IMR-90 (cell line): Measurements from ENCODE around the gene EDC4. TPM values are rescaled to one million over a fixed set of nuclear protein-coding genes. Genes with fewer than 3 reads are reported as not detected.

ENCODE experiments used
- ATAC-seq: fragments of 200-7000 bp; cut with Tn5 transposase; 2 replicates; pipeline ENCODE4 v1.9.1; 2020; ENCODE audit warnings: low read depth, mild to moderate bottlenecking, moderate library complexity
- BruUV-seq: library from RNA; stranded (reverse); fragments of 400-500 nt; replicated peaks from 2 replicates; lab custom pipeline; 2021; lab: Mats Ljungman, UMichigan
- CTCF ChIA-PET: fragments of 300-600 bp; formaldehyde crosslinking; extraction: SDS; loops from one replicate; lab custom pipeline; 2021; ENCODE audit warnings: antibody characterized with exemption; lab: Yijun Ruan, JAX
- POLR2A ChIA-PET: fragments of 300-600 bp; sonication (Branson Sonifier 250); formaldehyde crosslinking; loops from one replicate; lab custom pipeline; 2022; ENCODE audit warnings: antibody characterized with exemption; ENCODE audit not compliant: unreplicated experiment; lab: Charles Lee
- DNase-seq: peaks from one replicate; pipeline ENCODE4 v3.0.0; 2013
- H2AFZ ChIP-seq: replicated peaks from 2 replicates; pipeline ENCODE3; 2013; ENCODE audit warnings: low read length, mild to moderate bottlenecking; ENCODE audit not compliant: poor library complexity
- H2AK5ac ChIP-seq: 2 replicates; pipeline ENCODE4 v1.6.1; 2013; ENCODE audit warnings: low read depth, low read length, inconsistent platforms
- H2AK9ac ChIP-seq: replicated peaks from 2 replicates; pipeline ENCODE3; 2013; ENCODE audit warnings: mild to moderate bottlenecking, low read depth, low read length, moderate library complexity; ENCODE audit not compliant: poor library complexity
- H2BK120ac ChIP-seq: 2 replicates; pipeline ENCODE4 v1.6.1; 2013; ENCODE audit warnings: low read depth, low read length, inconsistent platforms
- H2BK15ac ChIP-seq: 3 replicates; pipeline ENCODE4 v1.6.1; 2013; ENCODE audit warnings: low read depth, low read length, inconsistent platforms
- H2BK20ac ChIP-seq: 2 replicates; pipeline ENCODE4 v1.6.1; 2013; ENCODE audit warnings: low read depth, mild to moderate bottlenecking, inconsistent platforms, low read length, moderate library complexity
- H2BK5ac ChIP-seq: 2 replicates; pipeline ENCODE4 v1.6.1; 2013; ENCODE audit warnings: mild to moderate bottlenecking, low read depth, low read length, inconsistent platforms; ENCODE audit not compliant: poor library complexity, severe bottlenecking
- H3K14ac ChIP-seq: replicated peaks from 2 replicates; pipeline ENCODE4 v1.6.1; 2013; ENCODE audit warnings: low read depth, low read length, inconsistent platforms
- H3K18ac ChIP-seq: 2 replicates; pipeline ENCODE4 v1.6.1; 2013; ENCODE audit warnings: low read depth, low read length, control low read depth
- H3K23ac ChIP-seq: 2 replicates; pipeline ENCODE4 v1.6.1; 2013; ENCODE audit warnings: low read depth, low read length, inconsistent platforms
- H3K27ac ChIP-seq: 2 replicates; pipeline ENCODE4 v1.5.1; 2013; ENCODE audit warnings: mild to moderate bottlenecking, control low read depth, low read length; ENCODE audit not compliant: insufficient read depth
- H3K27me3 ChIP-seq: 2 replicates; pipeline ENCODE4 v1.6.1; 2013; ENCODE audit warnings: low read length; ENCODE audit not compliant: control insufficient read depth, insufficient read depth
- H3K36me3 ChIP-seq: 2 replicates; pipeline ENCODE4 v1.6.1; 2013; ENCODE audit warnings: low read length, mixed read lengths; ENCODE audit not compliant: control insufficient read depth, insufficient read depth
- H3K4ac ChIP-seq: 2 replicates; pipeline ENCODE4 v1.6.1; 2013; ENCODE audit warnings: low read depth, low read length, inconsistent platforms
- H3K4me1 ChIP-seq: 2 replicates; pipeline ENCODE4 v1.6.1; 2013; ENCODE audit warnings: low read length, mixed read lengths; ENCODE audit not compliant: control insufficient read depth, insufficient read depth
- H3K4me2 ChIP-seq: 2 replicates; pipeline ENCODE4 v1.6.1; 2013; ENCODE audit warnings: low read depth, mild to moderate bottlenecking, control low read depth, low read length, moderate library complexity
- H3K4me3 ChIP-seq: 2 replicates; pipeline ENCODE4 v1.5.1; 2013; ENCODE audit warnings: low read depth, mild to moderate bottlenecking, control low read depth, low read length, moderate library complexity; ENCODE audit not compliant: insufficient read depth
- H3K56ac ChIP-seq: 2 replicates; pipeline ENCODE4 v1.6.1; 2013; ENCODE audit warnings: low read length, inconsistent platforms; ENCODE audit not compliant: insufficient read depth; ENCODE audit errors: extremely low read depth
- H3K79me1 ChIP-seq, 2 experiments: 2 replicates each; pipeline ENCODE4 v1.6.1; 2013; ENCODE audit warnings: low read length in 2 of 2, inconsistent platforms in 1 of 2, low read depth in 1 of 2
- H3K9ac ChIP-seq: 2 replicates; pipeline ENCODE4 v1.6.1; 2013; ENCODE audit warnings: low read depth, low read length, control low read depth
- H3K9me1 ChIP-seq: 2 replicates; pipeline ENCODE4 v1.6.1; 2013; ENCODE audit warnings: low read length, inconsistent platforms; ENCODE audit not compliant: insufficient read depth
- H3K9me3 ChIP-seq: 2 replicates; pipeline ENCODE4 v1.6.1; 2013; ENCODE audit warnings: low read length; ENCODE audit not compliant: control insufficient read depth, insufficient read depth
- H4K20me1 ChIP-seq: 2 replicates; pipeline ENCODE4 v1.6.1; 2013; ENCODE audit warnings: low read length, inconsistent platforms; ENCODE audit not compliant: insufficient read depth
- H4K5ac ChIP-seq: 2 replicates; pipeline ENCODE4 v1.6.1; 2013; ENCODE audit warnings: mild to moderate bottlenecking, low read depth, low read length, control low read depth
- H4K8ac ChIP-seq, 2 experiments: 2 replicates each; pipeline ENCODE4 v1.6.1; 2013; ENCODE audit warnings: low read depth in 2 of 2, low read length in 2 of 2, control low read depth in 1 of 2, inconsistent platforms in 1 of 2
- H4K91ac ChIP-seq: 2 replicates; pipeline ENCODE4 v1.6.1; 2013; ENCODE audit warnings: low read depth, low read length, inconsistent platforms; ENCODE audit not compliant: insufficient read depth
- CEBPB ChIP-seq: IDR thresholded peaks from 2 replicates; pipeline ENCODE4 v1.6.1; 2012; ENCODE audit warnings: low read depth, low read length, improper control_type of control experiment
- ELK1 ChIP-seq: fragments of 150-350 bp; IDR thresholded peaks from 2 replicates; pipeline ENCODE4 v1.6.1; 2016; ENCODE audit warnings: low read depth, mild to moderate bottlenecking, low read length, moderate library complexity, borderline replicate concordance
- POLR2A ChIP-seq: IDR thresholded peaks from 2 replicates; pipeline ENCODE4 v1.6.1; 2012; ENCODE audit warnings: mild to moderate bottlenecking, low read depth, low read length
- RFX5 ChIP-seq: IDR thresholded peaks from 2 replicates; pipeline ENCODE4 v1.8.0; 2012; ENCODE audit warnings: low read depth, mild to moderate bottlenecking, low read length, moderate library complexity
- WGBS, 2 experiments: methylation state at CpG; one replicate each; pipeline versions ENCODE4 v1.1.5 to v1.1.7; 2013; ENCODE audit warnings: missing lambda C conversion rate in 2 of 2; ENCODE audit not compliant: insufficient read length in 1 of 2; ENCODE audit errors: extremely low coverage in 2 of 2; 5-methylcytosine and 5-hydroxymethylcytosine counted together
- dilution Hi-C: fragments of 300-500 bp; cut with HindIII; formaldehyde crosslinking; loops from one replicate; pipeline ENCODE4 v1.14.3; 2018; ENCODE audit warnings: low sequenced_read_pairs; ENCODE audit not compliant: unreplicated experiment
- in situ Hi-C: fragments of 300-500 bp; cut with MboI; formaldehyde crosslinking; loops from 3 replicates; pipeline ENCODE4 v1.14.3; 2019; ENCODE audit warnings: low sequenced_read_pairs, inconsistent platforms, mixed read lengths
- intact Hi-C: fragments of 100-400 bp; cut with micrococcal nuclease; formaldehyde crosslinking; loops from 2 replicates; pipeline ENCODE4 v1.10.0; 2022
- polyA plus RNA-seq, 3 experiments: library from polyadenylated mRNA; depleted of rRNA; stranded (reverse); fragments of >200 nt; gene quantifications; 2 replicates each; pipeline ENCODE4 v1.2.3, GENCODE V29; 2012; ENCODE audit warnings: low replicate concordance in 1 of 3
- total RNA-seq: library from RNA; depleted of rRNA; stranded (reverse); fragments of >200 nt; gene quantifications from 2 replicates; pipeline ENCODE4 v1.2.3, GENCODE V29; 2012

EDC4 gene
- total and polyA plus RNA-seq, 2 of the 4 experiments (the other 2 are of a cell fraction): 33.2 to 64.0 TPM

- Histone ChIP-seq H3K9me3 (no peaks in the 10 kb centered on the region), H3K14ac (no peak overlapping the region), H2AK5ac (no peak overlapping the region), H3K23ac (no peak overlapping the region), H4K8ac (no peak overlapping the region), H3K36me3 (peaks cover 68% of the 10 kb centered on the region), H3K9me1 (no peaks in the 10 kb centered on the region), H4K20me1 (peaks cover 34% of the 10 kb centered on the region), H3K4me2 (no peak overlapping the region), H2AK9ac (peak overlapping the region; percentile 45), H2BK15ac (no peak overlapping the region), H2BK20ac (no peak overlapping the region), H4K91ac (no peak overlapping the region), H4K5ac (no peak overlapping the region), H2BK5ac (no peak overlapping the region), H3K4me1 (peaks cover 4% of the 10 kb centered on the region; the same call in 1 of the 2 replicates), H3K4me3 (no peak overlapping the region), H3K56ac (no peak overlapping the region), H3K4ac (no peak overlapping the region), H2AFZ (peak overlapping the region; percentile 38), H3K9ac (no peak overlapping the region), H2BK120ac (no peak overlapping the region), H3K27me3 (no peaks in the 10 kb centered on the region), H3K27ac (no peak overlapping the region), H3K18ac (no peak overlapping the region), H3K79me1 (peaks cover 0 to 11% of the 10 kb centered on the region in 2 experiments; a peak in 2 of 4 replicates)
- 100% methylated on average over 5 of the region's 18 CpGs; no CpG with 5 or more reads in 1 of the 2 experiments for WGBS, 2 experiments
- ATAC-seq: no peak; the same call in 1 of the 2 replicates
- POLR2A ChIA-PET: no interaction called here
- in situ Hi-C loops (no loop called here), intact Hi-C loops (loop anchor here (1.0 kb wide), 1 partner anchor 46 kb away; no protein-coding TSS in a partner anchor), dilution Hi-C loops (no loop called here)
- TF ChIP-seq RFX5 (no peak), CEBPB (no peak), POLR2A (no peak), ELK1 (no peak)
- no peak for DNase-seq
- no TSS peak for BruUV-seq
- CTCF ChIA-PET: interaction anchor here (0.6 to 1.6 kb wide), 4 partner anchors 10 to 46 kb away, joined by 3 to 8 read pairs (median 6); partner anchors contain the start of gene PSKH1
Measured at GRCh38 chr16:67882374-67883145, 9.7 kb downstream of the EDC4 start.
